DND-41 (cell line): ENCODE data around the gene PDIA2.

Source experiments
- ATAC-seq: fragments of 200-7000 bp; cut with Tn5 transposase; 3 replicates; pipeline ENCODE4 v1.9.1; 2021; ENCODE audit warnings: low read depth; ENCODE audit not compliant: insufficient read depth
- DNase-seq: peaks from one replicate; pipeline ENCODE4 v3.0.0-alpha.2; 2020
- H2AFZ ChIP-seq: 2 replicates; pipeline ENCODE4 v1.6.0; 2012; ENCODE audit warnings: low read depth, low read length
- H3K27ac ChIP-seq: 2 replicates; pipeline ENCODE4 v1.5.1; 2012; ENCODE audit warnings: low read length, inconsistent platforms
- H3K27me3 ChIP-seq: fragments of 200-600 bp; sonication (generic); 2 replicates; pipeline ENCODE4 v1.6.0; 2012; ENCODE audit warnings: low read length, mild to moderate bottlenecking, inconsistent platforms; ENCODE audit not compliant: insufficient read depth, poor library complexity
- H3K36me3 ChIP-seq: 2 replicates; pipeline ENCODE4 v1.5.1; 2012; ENCODE audit warnings: low read length, inconsistent platforms; ENCODE audit not compliant: insufficient read depth
- H3K4me1 ChIP-seq: 2 replicates; pipeline ENCODE4 v1.5.1; 2012; ENCODE audit warnings: mild to moderate bottlenecking, low read length; ENCODE audit not compliant: insufficient read depth
- H3K4me2 ChIP-seq: 2 replicates; pipeline ENCODE4 v1.6.0; 2012; ENCODE audit warnings: mild to moderate bottlenecking, moderate library complexity, low read length, inconsistent platforms; ENCODE audit not compliant: insufficient read depth
- H3K4me3 ChIP-seq, 2 experiments: fragments of 200-600 bp in 1 of 2; shearing (Covaris generic) in 1 of 2; 2 replicates each; pipeline ENCODE4 v1.5.1; 2012 to 2016; ENCODE audit warnings: inconsistent platforms in 2 of 2, low read length in 2 of 2, mild to moderate bottlenecking in 2 of 2, low read depth in 1 of 2, moderate library complexity in 1 of 2
- H3K79me2 ChIP-seq: 2 replicates; pipeline ENCODE4 v1.6.0; 2012; ENCODE audit warnings: low read length, inconsistent platforms; ENCODE audit not compliant: insufficient read depth
- H3K9ac ChIP-seq: 2 replicates; pipeline ENCODE4 v1.6.0; 2012; ENCODE audit warnings: low read depth, mild to moderate bottlenecking, inconsistent platforms, low read length, moderate library complexity
- H3K9me3 ChIP-seq: 2 replicates; pipeline ENCODE4 v1.5.1; 2012; ENCODE audit warnings: low read length, moderate library complexity, mild to moderate bottlenecking, inconsistent platforms; ENCODE audit not compliant: insufficient read depth, severe bottlenecking
- H4K20me1 ChIP-seq: 2 replicates; pipeline ENCODE4 v1.6.0; 2012; ENCODE audit warnings: low read length; ENCODE audit not compliant: insufficient read depth
- CTCF ChIP-seq: IDR thresholded peaks from 2 replicates; pipeline ENCODE4 v1.5.1; 2012; ENCODE audit warnings: borderline replicate concordance, low read length, moderate library complexity, mild to moderate bottlenecking; ENCODE audit not compliant: poor library complexity, severe bottlenecking; ENCODE audit errors: extremely low read depth
- EZH2 ChIP-seq: IDR thresholded peaks from 3 replicates; pipeline ENCODE4 v1.6.1; 2012; ENCODE audit warnings: borderline replicate concordance, low read depth, mild to moderate bottlenecking, moderate library complexity, low read length, inconsistent platforms; ENCODE audit not compliant: severe bottlenecking

PDIA2 gene

DNA sequence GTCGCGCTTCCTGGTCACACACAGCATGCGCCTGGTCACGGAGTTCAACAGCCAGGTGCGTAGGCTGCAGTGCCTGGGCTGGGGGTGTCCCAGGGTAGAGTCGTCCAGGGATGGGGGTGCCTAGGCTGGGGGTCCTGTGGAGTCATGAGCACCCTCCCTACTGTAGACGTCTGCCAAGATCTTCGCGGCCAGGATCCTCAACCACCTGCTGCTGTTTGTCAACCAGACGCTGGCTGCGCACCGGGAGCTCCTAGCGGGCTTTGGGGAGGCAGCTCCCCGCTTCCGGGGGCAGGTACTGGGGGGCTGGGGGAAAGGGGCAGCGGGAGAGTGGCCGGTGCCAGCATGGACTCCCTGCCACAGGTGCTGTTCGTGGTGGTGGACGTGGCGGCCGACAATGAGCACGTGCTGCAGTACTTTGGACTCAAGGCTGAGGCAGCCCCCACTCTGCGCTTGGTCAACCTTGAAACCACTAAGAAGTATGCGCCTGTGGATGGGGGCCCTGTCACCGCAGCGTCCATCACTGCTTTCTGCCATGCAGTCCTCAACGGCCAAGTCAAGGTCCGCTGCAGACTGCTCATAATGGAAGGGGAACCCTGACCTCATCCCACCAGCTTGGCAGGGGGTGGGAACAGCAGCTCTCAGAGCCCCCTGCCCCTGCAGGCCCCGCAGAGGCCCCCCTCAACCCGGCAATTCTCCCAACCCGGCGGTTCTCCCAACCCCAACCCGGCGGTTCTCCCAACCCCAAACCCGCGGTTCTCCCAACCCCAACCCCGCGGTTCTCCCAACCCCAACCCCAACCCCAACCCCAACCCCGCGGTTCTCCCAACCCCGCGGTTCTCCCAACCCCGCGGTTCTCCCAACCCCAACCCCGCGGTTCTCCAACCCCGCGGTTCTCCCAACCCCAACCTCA is 2.4 kb downstream of the PDIA2 start:
- H3K4me2 ChIP-seq = no peak overlapping the region
- no peak overlapping the region for H3K27ac ChIP-seq
- no peak overlapping the region for H3K9ac ChIP-seq
- no peaks in the 10 kb centered on the region for H3K4me1 ChIP-seq
- H3K36me3 ChIP-seq = peaks cover 41% of the 10 kb centered on the region
- TF ChIP-seq EZH2 = no peak
- TF ChIP-seq CTCF = no peak
- H2AFZ ChIP-seq = no peak overlapping the region
- peaks cover 9% of the 10 kb centered on the region; the same call in 1 of the 2 replicates for H4K20me1 ChIP-seq
- no peak for DNase-seq
- H3K27me3 ChIP-seq = no peaks in the 10 kb centered on the region
- no peaks in the 10 kb centered on the region for H3K9me3 ChIP-seq
- H3K4me3 ChIP-seq = no peak overlapping the region
- no peaks in the 10 kb centered on the region for H3K79me2 ChIP-seq
- no peak for ATAC-seq

DNA sequence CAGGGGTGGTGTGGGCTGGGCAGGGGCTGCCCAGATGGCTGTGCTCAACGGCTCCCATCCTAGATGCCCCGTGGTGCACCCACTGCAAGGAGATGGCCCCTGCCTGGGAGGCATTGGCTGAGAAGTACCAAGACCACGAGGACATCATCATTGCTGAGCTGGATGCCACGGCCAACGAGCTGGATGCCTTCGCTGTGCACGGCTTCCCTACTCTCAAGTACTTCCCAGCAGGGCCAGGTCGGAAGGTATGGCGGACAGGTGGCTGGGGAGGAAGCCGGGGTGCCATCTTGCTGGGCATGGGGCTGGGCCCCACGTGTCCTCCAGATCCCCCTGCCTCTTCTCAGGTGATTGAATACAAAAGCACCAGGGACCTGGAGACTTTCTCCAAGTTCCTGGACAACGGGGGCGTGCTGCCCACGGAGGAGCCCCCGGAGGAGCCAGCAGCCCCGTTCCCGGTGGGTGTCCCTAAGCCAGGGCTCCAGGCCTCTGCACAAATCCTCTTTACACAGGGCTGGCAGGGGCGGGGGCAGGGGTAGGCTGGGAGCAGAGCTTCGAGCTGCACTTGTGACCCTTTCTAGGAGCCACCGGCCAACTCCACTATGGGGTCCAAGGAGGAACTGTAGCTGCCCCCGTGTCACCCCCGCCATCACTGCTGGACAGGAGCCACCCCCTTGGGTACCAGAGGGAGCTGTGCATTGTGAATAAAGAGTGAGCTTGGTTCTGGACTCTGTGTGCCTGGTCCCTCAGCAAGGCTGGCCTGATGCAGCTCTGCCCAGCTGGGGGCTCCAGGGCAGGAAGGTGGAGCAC is 3.7 kb downstream of the PDIA2 start:
- TF ChIP-seq CTCF (no peak), EZH2 (no peak)
- H3K9ac ChIP-seq = no peak overlapping the region
- no peak overlapping the region for H3K27ac ChIP-seq
- H3K9me3 ChIP-seq = no peaks in the 10 kb centered on the region
- H3K4me3 ChIP-seq = no peak overlapping the region
- H3K4me1 ChIP-seq = no peaks in the 10 kb centered on the region
- H4K20me1 ChIP-seq = peaks cover 18% of the 10 kb centered on the region; the same call in 1 of the 2 replicates
- H3K4me2 ChIP-seq = no peak overlapping the region
- H3K27me3 ChIP-seq = no peaks in the 10 kb centered on the region
- H2AFZ ChIP-seq = no peak overlapping the region
- DNase-seq = no peak
- peaks cover 54% of the 10 kb centered on the region for H3K36me3 ChIP-seq
- no peak for ATAC-seq
- H3K79me2 ChIP-seq = no peaks in the 10 kb centered on the region

DNA sequence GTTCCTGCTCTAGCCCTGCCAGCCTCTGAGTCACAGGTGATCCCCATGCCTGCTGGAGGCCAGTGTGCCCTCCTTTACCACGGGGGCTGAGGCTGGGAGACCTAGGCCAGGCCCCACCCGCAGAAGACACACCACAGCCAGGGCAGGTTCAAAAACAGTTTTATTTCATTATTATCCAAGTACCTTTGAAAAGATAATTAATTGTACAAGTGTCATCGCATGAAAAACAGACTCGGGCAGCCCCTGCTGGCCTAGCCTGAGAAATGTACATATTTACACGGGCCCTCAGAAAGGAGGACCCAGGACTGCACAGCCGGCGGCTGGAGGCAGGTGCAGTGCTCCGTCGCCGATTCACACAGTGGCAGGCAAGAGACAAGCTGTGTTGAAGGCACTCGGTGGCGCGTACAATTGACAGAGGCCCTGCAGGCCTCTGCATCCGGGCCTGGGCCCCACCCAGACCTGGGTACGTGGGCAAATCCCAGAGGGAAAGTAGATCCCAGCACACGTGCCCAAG is 4.4 kb downstream of the PDIA2 start:
- no peaks in the 10 kb centered on the region for H3K79me2 ChIP-seq
- H3K9me3 ChIP-seq = no peaks in the 10 kb centered on the region
- ATAC-seq (no peak), DNase-seq (no peak)
- no peaks in the 10 kb centered on the region for H3K27me3 ChIP-seq
- peaks cover 61% of the 10 kb centered on the region for H3K36me3 ChIP-seq
- no peak overlapping the region for H3K4me2 ChIP-seq
- peaks cover 18% of the 10 kb centered on the region; the same call in 1 of the 2 replicates for H4K20me1 ChIP-seq
- H3K4me1 ChIP-seq = no peaks in the 10 kb centered on the region
- H3K27ac ChIP-seq = no peak overlapping the region
- TF ChIP-seq EZH2 (no peak), CTCF (no peak)
- no peak overlapping the region for H2AFZ ChIP-seq
- no peak overlapping the region for H3K9ac ChIP-seq
- no peak overlapping the region for H3K4me3 ChIP-seq
